ENCODE results near the gene PPP1R15B. TPM values are rescaled to one million over a fixed set of nuclear protein-coding genes. Genes with fewer than 3 reads are reported as not detected.

Gene PPP1R15B
- polyA plus RNA-seq, 1 donor (not counting 4 experiments of a cell fraction or from before 2014, with no cell fraction given): 19.1 TPM

DNA sequence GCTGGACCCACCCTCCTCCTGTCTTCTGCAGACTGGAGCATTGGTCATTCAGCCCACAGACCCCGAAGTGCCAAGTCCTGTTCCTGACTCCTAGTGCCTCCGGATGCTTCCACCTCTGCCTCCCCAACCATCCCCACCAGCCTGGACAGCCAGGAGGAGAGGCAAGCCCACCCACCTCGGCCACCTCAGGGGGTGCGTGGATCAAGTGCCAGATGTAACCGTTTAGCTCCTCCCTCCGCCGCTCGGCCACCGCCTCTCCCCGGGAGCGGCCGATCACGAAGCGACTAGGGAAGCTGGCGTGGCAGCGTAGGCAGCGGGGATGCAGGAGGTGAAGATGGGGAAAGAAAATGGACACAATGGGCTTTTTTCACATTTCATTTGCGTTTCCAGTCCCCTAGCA lies 18.1 kb upstream of the PPP1R15B start:
- H3K36me3 ChIP-seq (ENCODE audit: control insufficient read depth in 2 of 2, extremely low read depth in 1 of 2, insufficient read depth in 2 of 2, low read length in 2 of 2): peaks cover 0 to 6% of the 10 kb centered on the region in 2 experiments

DNA sequence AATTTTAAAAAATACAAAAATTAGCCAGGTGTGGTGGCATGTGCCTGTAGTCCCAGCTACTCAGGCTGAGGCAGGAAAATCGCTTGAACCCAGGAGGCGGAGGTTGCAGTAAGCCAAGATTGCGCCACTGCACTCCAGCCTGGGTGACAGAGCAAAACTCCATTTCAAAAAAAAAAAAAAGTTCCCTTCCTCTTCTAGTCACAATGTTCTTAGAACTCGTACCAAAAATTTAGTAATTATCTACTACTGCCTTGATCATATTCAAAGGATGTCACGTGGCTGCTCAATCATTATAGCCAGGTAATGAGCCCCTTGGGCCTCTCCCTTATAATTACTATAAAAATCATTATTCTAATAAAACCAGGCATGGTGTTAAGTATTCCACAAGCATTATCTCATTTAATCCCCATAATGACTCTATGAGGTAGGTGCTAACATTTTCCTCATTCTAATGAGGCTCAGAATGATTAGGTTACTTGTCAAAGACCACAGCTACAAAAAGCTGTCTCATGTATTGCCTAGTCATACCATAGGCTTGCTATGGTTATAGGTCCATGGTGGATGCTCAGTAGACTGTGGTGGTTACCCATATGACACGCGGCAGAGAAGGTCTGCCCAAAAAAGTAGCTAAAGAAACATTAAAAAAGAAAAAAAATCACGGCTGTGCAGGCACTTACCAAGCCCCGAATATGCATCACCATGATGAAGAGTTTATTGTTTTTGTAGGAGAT lies 15.5 kb upstream of the PPP1R15B start:
- no peak overlapping the region for H2AFZ ChIP-seq (ENCODE audit: control insufficient read depth, low read length)
- H3K9me1 ChIP-seq (ENCODE audit: control insufficient read depth, extremely low read depth, insufficient read depth, low read length): peaks cover 2% of the 10 kb centered on the region
- no peak for FAIRE-seq
- H3K27me3 ChIP-seq (ENCODE audit: control insufficient read depth, extremely low read depth, insufficient read depth, low read length): no peaks in the 10 kb centered on the region
- no peak overlapping the region for H3K9ac ChIP-seq (ENCODE audit: control insufficient read depth, extremely low read depth, insufficient read depth, low read length)
- H3K4me1 ChIP-seq (ENCODE audit: control insufficient read depth, extremely low read depth, insufficient read depth, low read length): peaks cover 28% of the 10 kb centered on the region
- H3K9me3 ChIP-seq (ENCODE audit: control insufficient read depth, low read depth, low read length): no peaks in the 10 kb centered on the region
- no peaks in the 10 kb centered on the region for H3K79me2 ChIP-seq (ENCODE audit: control insufficient read depth, insufficient read depth, low read length)
- H3K4me2 ChIP-seq (ENCODE audit: control insufficient read depth, extremely low read depth, insufficient read depth, low read depth, low read length): no peak overlapping the region
- TF ChIP-seq EZH2 (IDR thresholded peaks at IDR 0.05; ENCODE audit: low read length): no peak
- TF ChIP-seq, protein P1, sequence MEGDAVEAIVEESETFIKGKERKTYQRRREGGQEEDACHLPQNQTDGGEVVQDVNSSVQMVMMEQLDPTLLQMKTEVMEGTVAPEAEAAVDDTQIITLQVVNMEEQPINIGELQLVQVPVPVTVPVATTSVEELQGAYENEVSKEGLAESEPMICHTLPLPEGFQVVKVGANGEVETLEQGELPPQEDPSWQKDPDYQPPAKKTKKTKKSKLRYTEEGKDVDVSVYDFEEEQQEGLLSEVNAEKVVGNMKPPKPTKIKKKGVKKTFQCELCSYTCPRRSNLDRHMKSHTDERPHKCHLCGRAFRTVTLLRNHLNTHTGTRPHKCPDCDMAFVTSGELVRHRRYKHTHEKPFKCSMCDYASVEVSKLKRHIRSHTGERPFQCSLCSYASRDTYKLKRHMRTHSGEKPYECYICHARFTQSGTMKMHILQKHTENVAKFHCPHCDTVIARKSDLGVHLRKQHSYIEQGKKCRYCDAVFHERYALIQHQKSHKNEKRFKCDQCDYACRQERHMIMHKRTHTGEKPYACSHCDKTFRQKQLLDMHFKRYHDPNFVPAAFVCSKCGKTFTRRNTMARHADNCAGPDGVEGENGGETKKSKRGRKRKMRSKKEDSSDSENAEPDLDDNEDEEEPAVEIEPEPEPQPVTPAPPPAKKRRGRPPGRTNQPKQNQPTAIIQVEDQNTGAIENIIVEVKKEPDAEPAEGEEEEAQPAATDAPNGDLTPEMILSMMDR (optimal IDR thresholded peaks at IDR 0.05 in 1 of 3, IDR thresholded peaks at IDR 0.05 in 1 of 3, conservative IDR thresholded peaks at IDR 0.05 in 1 of 3; ENCODE audit: extremely low read depth in 1 of 3, insufficient read depth in 2 of 3, low read length in 3 of 3): no peak
- dilution Hi-C loops (cut with MboI; ENCODE audit: extremely low pct_ligation_motif_present, low sequenced_read_pairs): no loop called here
- no peak overlapping the region for H3K4me3 ChIP-seq (ENCODE audit: control insufficient read depth in 2 of 3, extremely low read depth in 1 of 3, insufficient read depth in 2 of 3, low read depth in 1 of 3, low read length in 3 of 3)
- H3K36me3 ChIP-seq (ENCODE audit: control insufficient read depth in 2 of 2, extremely low read depth in 1 of 2, insufficient read depth in 2 of 2, low read length in 2 of 2): peaks cover 0 to 1% of the 10 kb centered on the region in 2 experiments
- no peaks in the 10 kb centered on the region for H4K20me1 ChIP-seq (ENCODE audit: control insufficient read depth, extremely low read depth, insufficient read depth, low read length)
- no peak overlapping the region for H3K27ac ChIP-seq (ENCODE audit: control insufficient read depth, insufficient read depth, low read length)
- no peak for DNase-seq (ENCODE audit: low read depth, low spot score)

More for the DNA sequence above, 18.1 kb upstream of the PPP1R15B start:
- Histone ChIP-seq H3K4me1 (ENCODE audit: control insufficient read depth, extremely low read depth, insufficient read depth, low read length) (peaks cover 25% of the 10 kb centered on the region), H3K4me3 (ENCODE audit: control insufficient read depth in 2 of 3, extremely low read depth in 1 of 3, insufficient read depth in 2 of 3, low read depth in 1 of 3, low read length in 3 of 3) (no peak overlapping the region), H3K27me3 (ENCODE audit: control insufficient read depth, extremely low read depth, insufficient read depth, low read length) (no peaks in the 10 kb centered on the region), H3K9me1 (ENCODE audit: control insufficient read depth, extremely low read depth, insufficient read depth, low read length) (peaks cover 2% of the 10 kb centered on the region), H3K4me2 (ENCODE audit: control insufficient read depth, extremely low read depth, insufficient read depth, low read depth, low read length) (no peak overlapping the region), H3K79me2 (ENCODE audit: control insufficient read depth, insufficient read depth, low read length) (no peaks in the 10 kb centered on the region), H3K27ac (ENCODE audit: control insufficient read depth, insufficient read depth, low read length) (no peak overlapping the region), H4K20me1 (ENCODE audit: control insufficient read depth, extremely low read depth, insufficient read depth, low read length) (no peaks in the 10 kb centered on the region), H3K9ac (ENCODE audit: control insufficient read depth, extremely low read depth, insufficient read depth, low read length) (no peak overlapping the region), H2AFZ (ENCODE audit: control insufficient read depth, low read length) (no peak overlapping the region), H3K9me3 (ENCODE audit: control insufficient read depth, low read depth, low read length) (no peaks in the 10 kb centered on the region)
- DNase-seq (ENCODE audit: low read depth, low spot score): no peak
- FAIRE-seq: no peak
- dilution Hi-C loops (cut with MboI; ENCODE audit: extremely low pct_ligation_motif_present, low sequenced_read_pairs): no loop called here
- TF ChIP-seq EZH2 (IDR thresholded peaks at IDR 0.05; ENCODE audit: low read length): no peak
- TF ChIP-seq, protein P1 (optimal IDR thresholded peaks at IDR 0.05 in 1 of 3, IDR thresholded peaks at IDR 0.05 in 1 of 3, conservative IDR thresholded peaks at IDR 0.05 in 1 of 3; ENCODE audit: extremely low read depth in 1 of 3, insufficient read depth in 2 of 3, low read length in 3 of 3): no peak
